GM19023 (cell line): Measurements from ENCODE around the gene LPP.

Experiments
- ATAC-seq: cut with Tn5 transposase; IDR thresholded peaks from one replicate; pipeline ENCODE4 v1.9.1; 2021; ENCODE audit warnings: mild to moderate bottlenecking, moderate library complexity; ENCODE audit not compliant: unreplicated experiment

Gene LPP

DNA sequence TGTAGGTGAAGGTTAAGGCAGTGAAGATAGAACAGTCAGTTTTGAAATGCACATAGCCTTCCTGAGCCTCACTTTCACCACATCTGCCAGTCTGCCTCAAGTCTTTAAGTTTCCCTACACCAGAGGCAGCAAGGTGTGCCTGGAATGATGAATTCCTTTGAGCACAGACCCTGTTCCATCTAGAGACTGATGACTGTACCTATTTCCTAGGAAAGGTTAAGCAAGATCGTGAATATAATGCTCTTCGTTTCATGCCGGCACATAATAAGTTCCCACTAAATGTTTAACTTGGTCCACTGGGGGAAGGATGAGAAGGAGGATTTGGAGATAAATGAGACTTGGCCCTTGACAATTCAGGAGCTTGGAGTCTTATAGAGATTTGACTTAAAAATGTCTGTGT lies 141.9 kb downstream of the LPP start:
- no peak for ATAC-seq

- no peak for ATAC-seq
These were observed 143.0 kb downstream of the LPP start for GRCh38 chr3:188296761-188297612.

DNA sequence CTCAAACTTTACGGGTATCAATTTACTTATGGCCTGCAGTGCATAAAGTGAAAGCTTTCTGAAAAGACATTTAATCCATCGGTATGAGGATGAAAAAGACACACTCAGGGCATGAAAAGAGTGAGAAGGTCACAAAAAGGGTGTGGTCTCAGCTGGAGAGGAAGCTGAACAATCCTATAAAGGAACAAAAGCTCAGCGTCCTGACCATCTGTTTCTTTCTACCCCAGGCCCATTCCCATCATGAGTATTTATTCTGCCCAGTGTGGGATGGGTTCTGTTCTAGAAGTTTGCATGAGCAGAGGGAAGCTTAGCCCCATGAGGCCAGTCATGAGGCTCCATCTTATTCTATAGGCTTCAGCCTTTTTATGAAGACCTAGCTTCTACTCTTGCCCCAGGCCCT lies 144.6 kb downstream of the LPP start:
- no peak for ATAC-seq

DNA sequence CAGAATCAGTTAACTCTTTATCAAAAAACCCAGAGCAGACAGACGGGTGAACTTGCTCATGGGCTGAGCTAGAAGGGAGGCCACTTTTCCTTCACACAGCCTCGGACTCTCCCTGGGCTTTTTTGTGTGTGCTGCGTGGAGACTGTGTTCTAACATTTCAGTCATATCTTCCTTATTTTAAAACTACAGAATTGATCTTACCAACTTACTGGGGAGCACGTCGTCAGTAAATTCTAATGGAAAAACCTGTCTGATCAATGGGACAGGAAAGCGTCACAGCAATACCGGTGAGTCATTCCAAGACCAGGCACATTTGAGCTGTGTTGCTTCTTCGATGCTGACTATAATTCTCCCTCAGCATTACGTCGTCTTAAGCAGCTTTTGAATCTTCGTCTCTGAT lies 145.1 kb downstream of the LPP start:
- no peak for ATAC-seq

DNA sequence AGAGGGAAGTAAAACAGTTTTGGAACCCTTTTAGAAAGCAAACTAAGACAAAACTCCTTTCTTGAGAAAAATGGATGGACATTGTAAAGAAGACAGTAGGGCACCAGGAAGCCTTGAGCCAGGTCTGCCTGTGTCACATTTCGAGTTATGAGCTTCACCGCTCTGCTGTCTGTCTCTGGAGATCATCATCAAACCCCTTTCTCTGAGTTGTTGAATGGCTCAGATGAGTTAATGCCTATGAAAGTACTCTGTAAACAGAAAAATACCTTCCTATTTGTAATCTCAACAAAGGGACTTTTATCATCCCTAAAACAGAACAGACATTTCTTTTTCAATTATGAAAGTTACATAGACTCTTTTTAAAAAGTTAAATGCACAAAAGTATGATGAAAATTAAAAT lies 145.8 kb downstream of the LPP start:
- no peak for ATAC-seq

DNA sequence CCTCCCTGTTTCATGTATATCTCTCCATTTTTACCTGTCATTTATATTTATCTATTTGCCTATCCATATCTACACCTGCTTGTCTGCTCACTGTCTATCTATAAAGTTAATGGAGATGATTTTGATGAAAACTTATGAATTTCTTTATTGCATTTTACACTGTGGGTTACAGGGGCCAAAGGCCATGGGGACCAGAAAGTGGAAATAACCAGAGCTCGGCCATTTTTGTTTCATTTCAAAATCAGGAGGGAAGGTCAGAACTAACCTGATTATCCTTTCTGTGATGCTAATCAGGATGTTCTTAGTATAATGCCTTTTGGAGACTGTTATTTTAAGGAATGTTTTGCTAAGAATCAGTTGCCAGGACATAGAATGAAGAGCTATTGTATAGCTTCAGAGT lies 147.2 kb downstream of the LPP start:
- no peak for ATAC-seq

- ATAC-seq = no peak
These were observed 149.4 kb downstream of the LPP start for GRCh38 chr3:188303286-188303799.

- ATAC-seq = no peak
These were observed 149.9 kb downstream of the LPP start for GRCh38 chr3:188303823-188304222.

- no peak for ATAC-seq
These were observed 150.5 kb downstream of the LPP start for GRCh38 chr3:188304501-188304900.

DNA sequence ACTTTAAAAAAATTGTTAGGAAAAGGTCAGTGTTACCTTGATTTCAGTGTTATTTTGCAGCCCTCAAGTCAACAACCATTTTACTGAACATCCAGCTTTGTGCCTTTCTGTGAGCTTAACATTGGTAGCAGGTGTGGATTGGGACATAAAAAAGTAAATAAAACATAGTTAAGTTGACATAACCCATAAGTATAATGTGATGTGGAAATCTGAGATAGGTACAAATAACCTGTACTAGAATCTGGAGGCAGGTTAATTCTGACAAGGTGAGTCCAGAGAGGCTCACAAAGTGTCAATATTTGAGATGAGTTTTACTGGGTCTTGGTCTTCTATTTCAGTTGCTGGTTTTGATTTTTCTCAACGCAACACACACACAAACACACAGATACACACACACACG lies 151.3 kb downstream of the LPP start:
- ATAC-seq = no peak

DNA sequence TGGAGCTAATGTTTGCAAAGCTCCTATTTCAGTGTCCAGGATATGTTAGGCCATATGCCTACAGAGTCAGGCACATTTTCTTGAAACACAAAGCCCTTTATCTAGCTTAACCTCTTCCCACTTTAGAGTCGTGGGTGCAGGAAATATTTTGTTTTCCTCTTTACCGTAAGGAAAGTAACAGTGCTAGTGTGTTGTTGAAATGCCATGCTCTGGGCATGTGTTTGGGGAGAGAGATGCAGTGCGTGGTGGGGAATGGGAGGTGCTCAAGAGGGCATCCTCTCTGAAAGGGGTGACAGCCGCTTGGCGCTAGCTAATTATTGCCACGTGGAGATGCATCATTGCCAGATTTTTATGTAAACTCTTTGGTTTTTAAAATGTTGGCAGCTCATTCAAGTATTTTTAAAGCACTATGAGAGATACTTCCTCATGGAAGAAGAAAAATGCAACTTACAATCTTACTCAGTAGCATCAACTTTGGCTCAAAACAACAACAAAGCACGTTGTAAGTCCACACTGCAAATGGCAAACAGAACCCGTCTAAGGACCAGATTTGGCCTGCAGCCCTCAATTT lies 152.6 kb downstream of the LPP start:
- ATAC-seq = no peak

- ATAC-seq = peak; percentile 93
These were observed 155.7 kb downstream of the LPP start for GRCh38 chr3:188309437-188310269.

- peak; percentile 8 for ATAC-seq
These were observed 156.3 kb downstream of the LPP start for GRCh38 chr3:188310270-188310710.

DNA sequence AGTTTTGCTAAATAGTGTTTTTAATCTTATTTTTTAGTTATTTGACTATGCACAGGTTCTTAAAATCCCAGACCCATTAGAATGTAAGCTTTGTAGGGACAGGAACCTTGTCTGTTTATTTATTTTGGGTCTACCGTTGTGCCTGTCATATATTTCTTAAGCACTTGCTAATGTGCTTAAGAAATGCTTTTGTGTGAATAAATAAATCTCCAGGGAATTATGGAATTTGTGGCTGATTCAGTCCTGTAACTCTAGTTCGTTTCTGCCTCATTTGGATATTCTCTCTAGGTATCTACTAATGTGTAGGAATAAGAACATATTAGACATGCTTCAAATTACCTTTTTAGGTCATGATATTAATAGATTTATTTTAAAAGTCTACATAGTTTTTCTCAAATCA lies 161.6 kb downstream of the LPP start:
- ATAC-seq = no peak

GRCh38 chr3:188316021-188316722 lies 162.2 kb downstream of the LPP start:
- ATAC-seq = no peak

- no peak for ATAC-seq
These were observed 162.7 kb downstream of the LPP start for GRCh38 chr3:188316723-188317070.

DNA sequence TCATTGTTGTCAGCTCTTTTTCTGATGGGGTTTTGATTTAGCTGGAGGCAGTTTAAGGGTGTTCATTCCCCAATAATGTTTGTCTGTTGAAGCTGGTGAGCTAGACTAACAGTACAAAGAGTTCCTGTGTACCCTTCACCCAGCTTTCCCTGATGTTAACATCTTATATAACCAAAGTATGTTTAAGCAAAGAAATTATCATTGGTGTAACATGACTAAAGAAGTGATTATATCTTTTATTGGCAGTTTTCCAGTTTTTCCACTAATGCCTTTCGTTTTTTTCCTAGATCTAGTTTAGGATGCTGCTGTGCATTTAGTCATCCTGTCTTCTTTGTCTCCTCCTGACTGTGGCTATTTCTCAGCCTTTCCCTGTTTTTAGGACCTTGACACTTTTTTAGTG lies 165.6 kb downstream of the LPP start:
- no peak for ATAC-seq

DNA sequence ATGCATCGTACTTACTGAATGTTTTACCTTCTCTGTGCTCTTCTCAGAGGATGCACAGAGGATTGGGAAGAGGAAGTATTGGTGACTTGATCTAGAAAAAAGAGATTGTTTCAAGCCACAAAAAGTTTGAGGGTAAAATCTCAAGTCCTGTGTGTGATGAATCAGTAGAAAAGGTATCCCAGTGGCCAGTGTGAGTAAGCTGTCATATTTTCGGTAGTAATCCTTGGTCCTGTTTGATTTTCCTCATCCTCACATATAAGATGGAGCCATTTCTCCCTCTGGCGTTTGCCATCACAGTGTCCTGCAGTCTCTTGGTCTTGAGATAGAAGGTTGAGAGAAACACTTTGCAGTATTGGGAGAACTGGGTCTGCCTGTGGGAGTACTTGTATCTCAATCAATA lies 166.8 kb downstream of the LPP start:
- ATAC-seq = no peak

GRCh38 chr3:188321258-188321657 lies 167.3 kb downstream of the LPP start:
- no peak for ATAC-seq

DNA sequence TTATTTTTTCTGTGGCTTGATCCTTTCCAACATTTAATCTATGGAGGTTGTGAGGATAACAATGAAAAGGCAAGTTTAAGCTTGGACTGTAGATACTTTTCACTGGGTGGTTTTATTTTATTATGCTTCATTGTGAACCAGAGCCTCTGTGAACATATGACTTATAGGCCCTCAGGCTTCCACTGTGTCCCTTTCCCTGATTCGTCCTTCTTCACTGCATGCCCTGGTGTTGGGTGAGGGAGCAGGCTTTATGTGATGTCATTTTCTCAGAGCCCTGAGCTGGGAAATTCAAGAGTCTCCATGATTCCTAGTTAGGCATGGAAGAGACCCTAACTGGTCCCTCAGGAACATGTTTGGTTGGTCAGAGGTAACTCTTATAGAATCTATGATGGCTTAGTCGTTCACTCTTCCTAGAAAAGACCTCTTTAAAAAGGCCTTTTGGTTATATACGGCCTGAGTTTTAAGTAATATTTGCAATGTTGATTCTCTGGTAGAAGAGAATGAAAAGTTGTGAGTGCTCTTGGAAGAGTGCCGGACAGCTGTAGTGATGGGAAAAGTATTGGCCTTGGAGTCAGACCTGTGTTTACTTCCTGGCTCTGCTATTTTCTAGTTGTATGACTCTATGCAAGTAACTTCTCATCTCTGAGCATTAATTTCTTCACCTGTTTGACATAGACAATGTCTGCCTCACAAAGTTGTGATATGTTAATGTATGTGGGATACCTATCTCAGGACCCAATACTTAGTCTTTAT lies 168.4 kb downstream of the LPP start:
- no peak for ATAC-seq
